ENCODE results near the gene TECTB.

DNA sequence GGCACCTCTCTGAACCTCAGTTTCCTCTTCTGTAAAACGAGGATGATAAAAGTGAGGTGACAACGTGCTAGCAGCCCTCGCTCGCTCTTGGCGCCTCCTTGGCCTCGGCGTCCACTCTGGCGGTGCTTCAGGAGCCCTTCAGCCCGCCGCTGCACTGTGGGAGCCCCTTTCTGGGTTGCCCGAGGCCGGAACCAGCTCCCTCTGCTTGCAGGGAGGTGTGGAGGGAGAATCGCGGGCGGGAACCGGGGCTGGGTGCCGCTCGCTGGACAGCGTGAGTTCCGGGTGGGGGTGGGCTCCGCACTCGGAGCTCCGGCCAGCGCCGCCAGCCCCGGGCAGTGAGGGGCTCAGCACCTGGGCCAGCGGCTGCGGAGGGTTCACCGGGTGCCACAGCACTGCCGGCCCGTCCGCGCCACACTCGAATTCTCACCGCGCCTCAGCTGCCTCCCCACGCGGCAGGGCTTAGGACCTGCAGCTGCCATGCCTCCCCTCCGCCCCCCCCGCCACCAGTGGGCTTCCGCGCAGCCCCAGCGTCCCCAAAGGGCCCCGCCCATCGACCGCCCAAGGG is 66.4 kb downstream of the TECTB start:
- TF ChIP-seq, protein P1, sequence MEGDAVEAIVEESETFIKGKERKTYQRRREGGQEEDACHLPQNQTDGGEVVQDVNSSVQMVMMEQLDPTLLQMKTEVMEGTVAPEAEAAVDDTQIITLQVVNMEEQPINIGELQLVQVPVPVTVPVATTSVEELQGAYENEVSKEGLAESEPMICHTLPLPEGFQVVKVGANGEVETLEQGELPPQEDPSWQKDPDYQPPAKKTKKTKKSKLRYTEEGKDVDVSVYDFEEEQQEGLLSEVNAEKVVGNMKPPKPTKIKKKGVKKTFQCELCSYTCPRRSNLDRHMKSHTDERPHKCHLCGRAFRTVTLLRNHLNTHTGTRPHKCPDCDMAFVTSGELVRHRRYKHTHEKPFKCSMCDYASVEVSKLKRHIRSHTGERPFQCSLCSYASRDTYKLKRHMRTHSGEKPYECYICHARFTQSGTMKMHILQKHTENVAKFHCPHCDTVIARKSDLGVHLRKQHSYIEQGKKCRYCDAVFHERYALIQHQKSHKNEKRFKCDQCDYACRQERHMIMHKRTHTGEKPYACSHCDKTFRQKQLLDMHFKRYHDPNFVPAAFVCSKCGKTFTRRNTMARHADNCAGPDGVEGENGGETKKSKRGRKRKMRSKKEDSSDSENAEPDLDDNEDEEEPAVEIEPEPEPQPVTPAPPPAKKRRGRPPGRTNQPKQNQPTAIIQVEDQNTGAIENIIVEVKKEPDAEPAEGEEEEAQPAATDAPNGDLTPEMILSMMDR (conservative IDR thresholded peaks at IDR 0.05 in 1 of 2, IDR thresholded peaks at IDR 0.05 in 1 of 2; ENCODE audit: low read depth in 1 of 2, low read length in 2 of 2) = no peak
- no peak for TF ChIP-seq EZH2 (IDR thresholded peaks at IDR 0.05; ENCODE audit: low read length, missing control alignments)
